Endothelial cell of umbilical vein (primary cell): Measurements from ENCODE around the gene OR52B6. TPM values are rescaled to one million over a fixed set of nuclear protein-coding genes. Genes with fewer than 3 reads are reported as not detected.

ENCODE experiments used
- BruUV-seq: library from RNA; stranded (reverse); fragments of 400-500 nt; replicated peaks from 2 replicates; lab custom pipeline; 2021; lab: Mats Ljungman, UMichigan
- CTCF ChIA-PET: fragments of 300-600, 350-600 bp; sonication (Branson Sonifier 250); formaldehyde crosslinking; loops from one replicate; lab custom pipeline; 2021; ENCODE audit warnings: antibody characterized with exemption, inconsistent platforms; lab: Charles Lee
- POLR2A ChIA-PET: fragments of 300-600, 350-600 bp; sonication (Branson Sonifier 250); formaldehyde crosslinking; loops from one replicate; lab custom pipeline; 2021; ENCODE audit warnings: antibody characterized with exemption, inconsistent platforms; lab: Charles Lee
- DNase-seq: peaks from one replicate; pipeline ENCODE4 v3.0.0-alpha.2; 2011; ENCODE audit warnings: low read depth, low spot score
- FAIRE-seq: peaks from 2 replicates; lab custom pipeline; 2011; peaks lifted over from hg19 to GRCh38; lab: Jason Lieb, UNC
- H2AFZ ChIP-seq: 2 replicates; pipeline ENCODE4 v1.6.0; 2012; ENCODE audit warnings: low read depth, low read length, control low read depth, inconsistent platforms
- H3K27ac ChIP-seq: 2 replicates; pipeline ENCODE4 v1.5.1; 2011; ENCODE audit warnings: low read depth, mild to moderate bottlenecking, control low read depth, low read length, moderate library complexity; ENCODE audit not compliant: insufficient read depth
- H3K27me3 ChIP-seq, 2 experiments: 2 replicates each; pipeline versions ENCODE4 v1.6.0 to v1.6.1; 2011; ENCODE audit warnings: low read length in 2 of 2, mixed read lengths in 1 of 2; ENCODE audit not compliant: control insufficient read depth in 2 of 2, insufficient read depth in 2 of 2
- H3K36me3 ChIP-seq, 2 experiments: 2 replicates in 1 of 2; 3 replicates in 1 of 2; pipeline ENCODE4 v1.5.1; 2011; ENCODE audit warnings: low read length in 2 of 2, mild to moderate bottlenecking in 1 of 2, moderate library complexity in 1 of 2; ENCODE audit not compliant: control insufficient read depth in 2 of 2, insufficient read depth in 2 of 2; ENCODE audit errors: extremely low read depth in 1 of 2
- H3K4me1 ChIP-seq: 3 replicates; pipeline ENCODE4 v1.5.1; 2011; ENCODE audit warnings: mild to moderate bottlenecking, low read length; ENCODE audit not compliant: control insufficient read depth, insufficient read depth; ENCODE audit errors: extremely low read depth
- H3K4me2 ChIP-seq: 2 replicates; pipeline ENCODE4 v1.6.1; 2011; ENCODE audit warnings: low read length, control low read depth, mixed read lengths; ENCODE audit not compliant: insufficient read depth
- H3K4me3 ChIP-seq, 3 experiments: fragments of 200-600 bp in 1 of 3; sonication (generic), shearing (Covaris generic) in 1 of 3; replicated peaks in 1 of 3; 2 replicates each; pipeline ENCODE4 v1.5.1; 2011 to 2016; ENCODE audit warnings: control low read depth in 3 of 3, low read length in 3 of 3, mild to moderate bottlenecking in 2 of 3, inconsistent platforms in 1 of 3, low read depth in 1 of 3, moderate library complexity in 1 of 3; ENCODE audit not compliant: insufficient read depth in 1 of 3
- H3K79me2 ChIP-seq: 2 replicates; pipeline ENCODE4 v1.6.0; 2012; ENCODE audit warnings: low read length, inconsistent platforms; ENCODE audit not compliant: control insufficient read depth, insufficient read depth
- H3K9ac ChIP-seq: replicated peaks from 2 replicates; pipeline ENCODE3; 2011; ENCODE audit warnings: low read length, control low read depth; ENCODE audit not compliant: insufficient read depth; ENCODE audit errors: extremely low read depth
- H3K9me1 ChIP-seq: replicated peaks from 3 replicates; pipeline ENCODE4 v1.6.0; 2011; ENCODE audit warnings: mild to moderate bottlenecking, low read length; ENCODE audit not compliant: control insufficient read depth, insufficient read depth; ENCODE audit errors: extremely low read depth
- H3K9me3 ChIP-seq: replicated peaks from 2 replicates; pipeline ENCODE4 v1.5.1; 2012; ENCODE audit warnings: low read length, inconsistent platforms; ENCODE audit not compliant: control insufficient read depth, insufficient read depth
- H4K20me1 ChIP-seq: replicated peaks from 2 replicates; pipeline ENCODE3; 2011; ENCODE audit warnings: mild to moderate bottlenecking, low read length; ENCODE audit not compliant: control insufficient read depth, insufficient read depth; ENCODE audit errors: extremely low read depth
- CTCF ChIP-seq, 2 donors: IDR thresholded peaks; 1 replicate in 1 of 2; 2 replicates in 1 of 2; pipeline ENCODE4 v1.5.1; 2011; ENCODE audit warnings: low read length in 2 of 2, mild to moderate bottlenecking in 2 of 2, moderate library complexity in 2 of 2, control low read depth in 1 of 2, inconsistent platforms in 1 of 2, low read depth in 1 of 2; ENCODE audit not compliant: insufficient read depth in 1 of 2; ENCODE audit errors: extremely low read depth in 1 of 2
- EZH2 ChIP-seq: IDR thresholded peaks from 2 replicates; pipeline ENCODE4 v1.6.1; 2012; ENCODE audit warnings: borderline replicate concordance, low read depth, mild to moderate bottlenecking, moderate library complexity, low read length, inconsistent platforms; ENCODE audit not compliant: severe bottlenecking
- FOS ChIP-seq: IDR thresholded peaks from 2 replicates; pipeline ENCODE4 v1.6.1; 2011; ENCODE audit warnings: mild to moderate bottlenecking, low read length, moderate library complexity, borderline replicate concordance; ENCODE audit not compliant: insufficient read depth
- GATA2 ChIP-seq: IDR thresholded peaks from 2 replicates; pipeline ENCODE4 v1.7.0; 2011; ENCODE audit warnings: low read depth, mild to moderate bottlenecking, moderate library complexity, mixed read lengths, low read length; ENCODE audit not compliant: insufficient read length, insufficient read depth
- JUN ChIP-seq: IDR thresholded peaks from 2 replicates; pipeline ENCODE4 v1.6.1; 2011; ENCODE audit warnings: borderline replicate concordance, low read depth; ENCODE audit not compliant: insufficient read length, insufficient read depth
- MAX ChIP-seq: IDR thresholded peaks from 2 replicates; pipeline ENCODE4 v1.6.1; 2011; ENCODE audit not compliant: insufficient read depth, insufficient read length
- MYC ChIP-seq: IDR thresholded peaks from one replicate; pipeline ENCODE4 v1.6.1; 2011; ENCODE audit warnings: mild to moderate bottlenecking, low read depth, low read length
- POLR2A ChIP-seq: IDR thresholded peaks from 2 replicates; pipeline ENCODE4 v1.6.1; 2012; ENCODE audit warnings: low read depth, mild to moderate bottlenecking, control low read depth, low read length
- POLR2AphosphoS5 ChIP-seq: IDR thresholded peaks from 2 replicates; pipeline ENCODE4 v1.6.1; 2012; ENCODE audit warnings: low read depth, mild to moderate bottlenecking, control low read depth, low read length, moderate library complexity; ENCODE audit not compliant: insufficient read depth
- dilution Hi-C: fragments of 300-500 bp; cut with MboI; formaldehyde crosslinking; loops from one replicate; pipeline ENCODE4 v1.15.0; 2019; ENCODE audit warnings: low sequenced_read_pairs; ENCODE audit not compliant: extremely low pct_ligation_motif_present
- intact Hi-C: fragments of 100-400 bp; cut with micrococcal nuclease; formaldehyde crosslinking; loops from one replicate; pipeline ENCODE4 v1.10.0; 2022
- polyA plus RNA-seq, 4 experiments: library from polyadenylated mRNA; depleted of rRNA in 3 of 4; stranded (reverse) in 3 of 4; unstranded in 1 of 4; fragments of >200 nt; gene quantifications; 2 replicates each; pipeline versions ENCODE4 v1.2.1 to v1.2.3, GENCODE V29; 2011 to 2012; ENCODE audit warnings: missing spikeins in 1 of 4
- total RNA-seq: library from RNA; stranded (reverse); gene quantifications from 2 replicates; pipeline ENCODE4 v1.2.3, GENCODE V29; 2021

OR52B6 gene
- total and polyA plus RNA-seq, 2 donors (not counting 3 experiments of a cell fraction or from before 2014, with no cell fraction given) = not detected

GRCh38 chr11:5604896-5605295 is 24.2 kb downstream of the OR52B6 start:
- Histone ChIP-seq H3K27ac (no peak overlapping the region), H3K9me3 (no peaks in the 10 kb centered on the region), H3K36me3 (no peaks in the 10 kb centered on the region), H3K9ac (no peak overlapping the region), H3K4me2 (no peak overlapping the region), H3K79me2 (no peaks in the 10 kb centered on the region), H3K9me1 (no peaks in the 10 kb centered on the region), H2AFZ (no peak overlapping the region), H3K4me3 (no peak overlapping the region), H3K27me3 (no peaks in the 10 kb centered on the region), H3K4me1 (peaks cover 2% of the 10 kb centered on the region), H4K20me1 (no peaks in the 10 kb centered on the region)
- POLR2A ChIA-PET = no interaction called here
- no TSS peak for BruUV-seq
- DNase-seq (no peak), FAIRE-seq (no peak)
- dilution Hi-C loops = no loop called here
- intact Hi-C loops = no loop called here
- TF ChIP-seq MYC (no peak), POLR2A (no peak), POLR2AphosphoS5 (no peak), JUN (no peak), CTCF (IDR thresholded peaks at IDR 0.05; ENCODE audit: extremely low read depth in 1 of 2, insufficient read depth in 1 of 2, low read depth in 1 of 2, low read length in 2 of 2) (no peak), FOS (no peak), EZH2 (no peak), GATA2 (no peak), MAX (no peak)
- CTCF ChIA-PET = interaction anchor here (1.7 kb wide), 2 partner anchors 9 to 14 kb away, joined by 4 to 6 read pairs; no protein-coding TSS in a partner anchor
